Activated CD8-positive, alpha-beta memory T cell treated with anti-CD3 and anti-CD28 coated beads, Interleukin-2, amount 50 U/mL, for 1 hour (primary cell): ENCODE results near the gene TTPAL.
"Not testable (repeated sequence)": the region's sequence is repeated elsewhere in the genome, so short reads cannot be mapped to it uniquely, and the experiment has no call there.

Experiments
- DNase-seq: peaks from one replicate; pipeline ENCODE4 v3.0.0-alpha.2; 2020; ENCODE audit errors: extremely low read depth

Gene TTPAL

GRCh38 chr20:44468044-44468782 lies 7.5 kb upstream of the TTPAL start:
- no peak for DNase-seq

GRCh38 chr20:44470327-44470726 lies 5.3 kb upstream of the TTPAL start:
- no peak for DNase-seq

- no peak for DNase-seq
These were observed 4.2 kb upstream of the TTPAL start for GRCh38 chr20:44471481-44471882.

GRCh38 chr20:44472283-44472682 lies 3.4 kb upstream of the TTPAL start:
- not testable (repeated sequence) for DNase-seq

- DNase-seq: no peak
These were observed 341 bp upstream of the TTPAL start for GRCh38 chr20:44475372-44475693.

GRCh38 chr20:44477151-44477550 lies 1.5 kb downstream of the TTPAL start:
- DNase-seq: no peak

GRCh38 chr20:44478206-44478605 lies 2.5 kb downstream of the TTPAL start:
- DNase-seq: no peak

GRCh38 chr20:44479643-44480042 lies 4.0 kb downstream of the TTPAL start:
- DNase-seq: no peak

- DNase-seq: no peak
These were observed 4.4 kb downstream of the TTPAL start for GRCh38 chr20:44480097-44480496.

GRCh38 chr20:44481719-44482416 lies 6.2 kb downstream of the TTPAL start:
- no peak for DNase-seq

- DNase-seq: no peak
These were observed 7.4 kb downstream of the TTPAL start for GRCh38 chr20:44483112-44483511.

GRCh38 chr20:44485078-44485829 lies 9.6 kb downstream of the TTPAL start:
- DNase-seq: no peak

- DNase-seq: no peak
These were observed 10.1 kb downstream of the TTPAL start for GRCh38 chr20:44485830-44486198.

- no peak for DNase-seq
These were observed 12.9 kb downstream of the TTPAL start for GRCh38 chr20:44488551-44488950.

GRCh38 chr20:44489223-44489622 lies 13.5 kb downstream of the TTPAL start:
- DNase-seq: no peak

GRCh38 chr20:44489931-44490330 lies 14.3 kb downstream of the TTPAL start:
- no peak for DNase-seq

- DNase-seq: no peak
These were observed 16.1 kb downstream of the TTPAL start for GRCh38 chr20:44491635-44492395.

GRCh38 chr20:44494266-44494665 lies 18.6 kb downstream of the TTPAL start:
- DNase-seq: no peak

- DNase-seq: no peak
These were observed 19.0 kb downstream of the TTPAL start for GRCh38 chr20:44494681-44495080.

- no peak for DNase-seq
These were observed 19.6 kb downstream of the TTPAL start for GRCh38 chr20:44495257-44495656.

GRCh38 chr20:44495802-44496481 lies 20.3 kb downstream of the TTPAL start:
- DNase-seq: no peak

- DNase-seq: no peak
These were observed 21.3 kb downstream of the TTPAL start for GRCh38 chr20:44496976-44497375.
